C4-2B (cell line): ENCODE data around the gene PI4K2B.
"Not testable (repeated sequence)": the region's sequence is repeated elsewhere in the genome, so short reads cannot be mapped to it uniquely, and the experiment has no call there.

Experiments
- CTCF ChIP-seq: fragments of 450-650 bp; conservative IDR thresholded peaks from 2 replicates; pipeline ENCODE4 v1.5.1; 2017; ENCODE audit warnings: mild to moderate bottlenecking
- ZFX ChIP-seq: fragments of 450-650 bp; IDR thresholded peaks from 2 replicates; pipeline ENCODE4 v1.6.1; 2017

GRCh38 chr4:25214750-25215149, 19.1 kb upstream of the PI4K2B start:
- TF ChIP-seq CTCF, ZFX: not testable (repeated sequence)
